GOT3 (cell line): ENCODE results near the gene DRAXIN.

Experiments
- DNase-seq: peaks from one replicate; lab custom pipeline; 2025; ENCODE audit warnings: mixed read lengths; lab: John Stamatoyannopoulos, UW

DRAXIN gene

DNA sequence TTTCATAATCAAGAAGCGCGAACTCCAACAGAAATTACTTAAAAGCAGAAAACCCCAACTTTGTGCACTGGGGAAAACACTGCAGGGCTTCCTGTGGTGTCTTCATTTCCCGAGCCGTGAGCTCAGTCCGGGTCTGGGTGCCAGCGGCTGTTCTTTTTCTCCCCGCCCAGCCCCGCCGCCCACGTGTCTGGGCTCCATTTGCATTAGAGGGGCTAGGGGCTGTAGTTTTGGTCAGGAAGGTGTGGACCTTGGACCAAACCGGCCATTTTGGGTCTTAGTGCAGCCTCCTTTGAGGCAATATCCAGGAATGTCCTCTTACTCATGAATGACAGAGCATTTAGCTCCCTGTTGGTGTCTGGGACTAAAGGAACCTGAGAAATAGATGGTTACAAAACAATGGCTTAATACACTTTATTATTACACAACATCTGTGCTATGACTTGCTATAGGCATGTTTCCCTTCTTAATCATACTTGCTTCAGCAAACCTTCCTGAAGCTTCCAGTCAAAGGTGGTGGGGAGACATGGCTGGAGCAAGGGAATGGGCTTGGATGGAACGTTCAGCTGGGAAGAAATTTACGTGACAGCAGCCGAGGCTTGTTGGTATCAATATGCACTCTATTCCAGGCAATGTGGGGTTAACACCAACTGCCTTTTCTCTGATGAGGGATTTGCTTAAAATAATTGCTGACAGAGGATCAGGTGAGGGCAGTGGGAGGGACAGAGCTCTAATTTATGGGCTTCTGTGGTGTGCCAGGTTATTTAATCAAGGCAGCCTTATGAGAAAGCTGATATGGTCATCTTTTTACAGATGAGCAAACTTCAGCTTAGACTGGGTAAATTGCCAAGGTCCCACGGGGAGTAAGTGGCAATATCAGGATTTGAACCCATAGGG lies 45.5 kb downstream of the DRAXIN start:
- DNase-seq = no peak

DNA sequence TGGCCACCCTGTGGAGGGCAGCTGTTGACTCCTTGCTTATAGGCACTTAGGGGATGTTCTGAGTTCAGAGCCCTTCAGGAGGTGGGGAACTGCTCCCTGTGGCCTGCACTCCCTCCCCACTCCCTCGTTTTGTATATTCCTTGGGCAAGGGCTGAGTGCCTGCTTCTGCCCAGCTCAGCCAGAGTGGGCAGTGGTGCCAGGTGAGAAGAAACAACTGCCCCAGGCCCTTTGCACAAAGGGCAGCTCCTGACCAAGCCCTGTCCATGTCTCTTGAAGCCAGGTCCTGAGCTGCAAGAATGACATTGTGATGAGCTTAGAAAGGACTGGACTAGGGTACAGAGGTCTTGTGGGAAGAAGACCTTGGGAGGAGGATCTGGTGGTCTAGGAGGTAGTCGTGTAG lies 46.6 kb downstream of the DRAXIN start:
- no peak for DNase-seq

DNA sequence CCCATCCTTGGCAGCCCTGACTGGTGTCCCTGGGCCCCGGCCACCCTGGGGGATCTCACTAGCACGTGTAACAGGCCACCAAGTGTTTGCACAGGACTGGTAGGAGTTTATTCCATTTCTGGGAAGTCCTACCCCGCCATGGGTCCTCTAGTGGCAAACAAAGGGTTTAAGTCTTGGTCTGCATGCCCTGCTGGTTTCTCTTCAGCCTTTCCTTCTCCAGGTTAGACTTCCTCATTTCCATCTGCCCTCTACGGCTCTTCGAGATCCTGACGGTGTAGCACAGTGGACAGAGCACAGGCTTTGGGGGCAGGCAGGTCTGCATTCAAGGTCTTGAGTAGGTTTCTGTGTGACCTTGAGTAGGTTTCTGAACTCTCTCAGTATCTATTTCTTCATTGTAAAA lies 47.3 kb downstream of the DRAXIN start:
- DNase-seq = no peak

DNA sequence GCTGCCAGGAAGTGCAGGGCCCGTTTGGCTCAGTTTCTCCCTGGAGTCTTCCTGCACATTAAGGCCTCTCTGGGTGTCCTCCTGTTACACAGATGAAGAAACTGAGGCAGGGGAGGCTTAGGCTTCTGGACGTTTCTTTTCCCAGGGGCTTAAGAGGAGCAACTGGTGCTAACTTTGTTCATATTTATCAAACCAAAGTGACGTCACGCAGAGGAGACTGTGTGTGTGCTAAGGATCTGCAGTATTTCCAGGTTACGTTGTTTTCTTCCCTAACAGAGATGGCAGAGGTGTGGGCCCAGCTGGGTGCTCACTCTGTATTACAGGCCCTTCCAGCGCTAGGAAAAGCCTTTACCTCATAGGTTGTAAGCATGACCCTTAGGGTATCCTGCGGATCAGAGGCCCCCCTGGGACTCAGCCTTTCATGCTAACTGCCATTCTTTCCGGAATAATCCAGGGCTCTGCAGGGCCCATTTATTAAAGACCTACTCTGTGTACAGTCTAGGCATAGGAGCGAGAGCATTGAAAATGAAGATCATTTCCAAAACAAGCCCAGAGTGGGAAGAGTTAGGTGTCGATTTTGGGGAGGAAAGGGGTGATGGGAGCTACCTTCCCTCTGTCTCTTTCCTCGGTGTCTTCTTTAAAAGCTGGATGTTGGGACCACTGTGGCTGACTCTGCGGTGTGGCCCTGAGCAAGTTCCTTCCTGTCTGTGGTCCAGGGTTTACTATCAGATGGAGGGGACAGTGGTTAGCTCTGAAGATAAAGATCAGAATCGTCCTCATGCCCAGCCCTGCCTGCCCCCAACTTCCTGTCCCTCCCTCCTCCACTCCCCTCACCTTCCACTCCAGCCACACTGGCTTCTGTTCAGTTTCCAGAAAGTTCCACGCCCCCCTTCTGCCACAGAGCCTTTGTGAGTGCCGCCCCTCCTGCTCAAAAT lies 49.0 kb downstream of the DRAXIN start:
- DNase-seq = no peak

DNA sequence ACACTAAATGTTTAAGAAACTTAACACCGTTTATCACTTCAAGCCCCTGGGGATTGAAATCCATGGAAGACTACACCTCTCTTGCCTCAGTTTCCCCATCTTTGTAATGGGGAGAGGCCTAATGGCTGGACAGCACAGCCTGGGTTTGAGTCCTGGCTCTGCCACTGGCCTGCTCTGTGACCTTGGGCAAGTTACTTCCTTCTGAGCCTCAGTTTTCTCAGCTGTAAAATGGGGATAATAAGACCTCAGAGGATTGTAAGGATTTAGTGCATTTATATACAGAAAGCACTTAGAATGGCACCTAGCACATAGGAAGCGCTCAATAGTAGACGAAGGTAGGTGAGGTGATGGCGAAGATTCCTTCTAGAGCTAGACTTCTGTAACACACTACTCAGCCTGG lies 50.0 kb downstream of the DRAXIN start:
- DNase-seq = no peak

DNA sequence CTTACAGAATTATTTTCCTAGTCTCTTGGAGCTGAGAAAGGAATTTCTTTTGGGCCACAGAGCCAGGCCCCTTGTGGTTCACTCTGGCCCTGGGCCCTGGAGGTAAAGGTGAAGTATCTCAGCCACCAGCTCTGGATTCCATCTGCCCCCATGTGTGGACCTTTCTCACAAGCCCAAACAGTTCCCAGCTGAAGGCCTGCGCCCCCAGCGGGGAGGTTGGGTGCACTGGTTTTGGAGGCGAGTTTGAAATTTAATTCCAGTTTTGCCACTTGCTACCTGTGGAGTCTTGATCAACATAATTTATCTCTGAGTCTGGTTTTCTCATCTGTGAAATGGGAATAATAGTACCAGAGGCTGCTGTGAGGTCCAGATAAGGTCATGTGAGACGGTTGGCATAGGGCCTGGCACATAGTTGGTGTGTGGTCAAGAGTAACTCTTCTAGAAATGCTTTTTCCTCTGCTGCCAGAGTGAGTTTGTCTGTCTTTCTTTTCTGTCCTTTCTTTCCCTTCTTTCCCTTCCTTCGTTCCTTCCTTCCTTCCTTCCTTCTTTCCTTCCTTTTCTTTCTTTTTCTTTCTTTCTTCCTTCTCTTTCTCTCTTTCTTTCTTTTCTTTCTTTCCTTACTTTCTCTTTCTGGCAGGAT lies 50.5 kb downstream of the DRAXIN start:
- DNase-seq = no peak

DNA sequence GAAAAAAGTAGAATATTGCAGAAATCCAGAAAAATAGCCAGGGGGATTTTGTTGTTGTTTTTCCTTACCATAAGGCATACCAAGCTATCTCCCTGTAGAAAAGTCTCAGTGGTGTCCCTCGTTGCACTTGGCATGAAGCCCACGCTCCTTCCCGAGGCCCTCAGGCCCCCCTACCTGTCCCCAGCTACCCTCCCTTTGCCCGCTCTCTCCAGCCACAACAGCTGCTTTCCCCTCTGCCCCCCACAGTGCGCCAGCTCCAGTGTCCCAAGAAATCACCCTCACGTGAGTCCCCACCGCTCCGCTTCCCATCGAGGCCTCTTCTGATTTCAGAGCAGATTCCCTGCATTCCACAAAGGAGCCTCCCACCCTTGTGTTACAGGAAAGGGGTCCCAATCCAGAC lies 52.8 kb downstream of the DRAXIN start:
- DNase-seq = no peak

DNA sequence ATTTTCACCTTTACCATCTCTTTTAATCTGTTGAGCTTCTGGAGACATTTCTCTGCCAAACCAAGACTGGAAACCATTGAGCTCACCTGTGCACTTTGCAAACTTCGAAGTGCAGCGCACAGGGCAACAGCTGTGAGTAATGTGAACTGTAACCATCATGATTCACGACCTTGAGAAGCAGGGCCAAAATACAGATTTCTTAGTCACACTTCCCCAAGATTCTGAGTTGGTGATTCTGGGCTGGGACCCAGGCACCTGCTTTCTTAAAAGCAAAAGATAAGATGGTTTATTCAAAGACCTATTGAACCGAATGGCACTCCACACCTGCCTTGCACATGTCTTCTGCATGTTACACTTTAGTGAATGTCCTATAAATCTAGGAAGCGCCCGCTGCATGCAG lies 54.6 kb downstream of the DRAXIN start:
- DNase-seq = no peak

DNA sequence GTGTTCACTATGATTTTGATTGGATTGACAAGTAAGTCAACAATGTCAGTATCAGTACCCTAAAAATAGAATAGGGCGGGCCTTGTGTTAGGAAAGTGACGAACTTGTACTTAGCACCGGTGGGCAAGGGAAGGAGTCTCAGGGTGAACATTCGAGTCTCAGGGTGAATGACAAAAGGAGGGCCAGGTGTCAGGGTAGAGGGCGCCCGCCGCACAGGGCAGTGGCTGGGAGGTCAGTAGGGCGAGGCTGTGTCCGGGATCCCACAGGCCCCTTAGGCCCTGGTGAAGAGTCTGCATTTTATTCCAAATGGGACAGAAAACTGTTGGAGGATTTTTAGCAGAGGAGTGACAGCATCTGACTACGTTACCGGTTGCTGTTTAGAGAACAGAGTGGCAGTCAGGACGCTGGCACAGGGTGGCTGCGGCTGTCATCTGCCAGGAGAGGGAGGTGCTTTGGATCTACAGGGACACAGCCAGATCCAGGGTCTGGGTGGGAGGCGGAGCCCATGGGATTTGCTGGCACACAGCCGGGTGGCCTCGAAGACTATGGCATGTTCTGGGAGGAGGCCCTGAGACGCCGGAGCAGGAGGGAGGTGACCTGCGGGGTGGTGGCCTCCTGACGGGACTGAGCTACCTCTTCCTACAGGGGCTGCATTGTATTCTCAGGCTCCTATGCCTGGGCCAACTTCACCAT lies 55.4 kb downstream of the DRAXIN start:
- no peak for DNase-seq

DNA sequence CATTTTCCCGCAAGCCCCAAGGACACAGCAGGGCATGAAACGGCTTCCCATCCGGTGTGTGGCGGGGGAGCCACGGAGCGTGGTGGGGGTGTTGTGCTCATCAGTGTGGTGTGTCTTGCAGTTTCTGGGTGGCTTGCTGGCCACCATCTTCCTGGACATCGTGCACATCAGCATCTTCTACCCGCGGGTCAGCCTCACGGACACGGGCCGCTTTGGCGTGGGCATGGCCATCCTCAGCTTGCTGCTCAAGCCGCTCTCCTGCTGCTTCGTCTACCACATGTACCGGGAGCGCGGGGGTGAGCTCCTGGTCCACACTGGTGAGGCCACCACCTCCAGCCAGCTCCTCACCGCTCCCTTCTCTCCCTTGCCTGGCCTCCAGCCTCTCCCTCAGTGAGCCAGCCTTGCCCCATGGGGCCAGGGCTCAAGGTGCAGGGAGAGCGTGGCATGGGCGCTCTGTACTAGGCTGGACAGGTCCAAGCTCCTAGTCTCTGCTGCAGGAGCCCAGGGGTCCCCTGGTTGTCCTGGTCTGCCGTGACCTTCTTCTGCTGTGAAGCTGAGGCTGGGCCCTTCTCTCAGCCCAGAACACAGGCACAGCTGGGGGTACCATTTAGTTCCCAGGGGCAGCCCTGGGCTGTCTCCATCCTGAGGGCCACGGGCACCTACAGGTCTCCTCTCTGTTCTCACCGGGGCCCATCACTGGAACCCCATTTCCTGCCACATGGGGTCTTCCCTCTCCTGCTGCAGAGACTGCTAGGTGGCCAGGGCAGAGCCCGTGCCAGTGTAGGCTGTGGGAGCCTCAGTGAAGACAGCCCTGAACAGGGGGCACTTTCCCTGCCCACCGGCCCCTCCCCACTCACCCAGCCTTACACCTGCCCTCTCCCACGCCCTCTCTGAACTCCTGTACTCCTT lies 57.0 kb downstream of the DRAXIN start:
- DNase-seq = no peak

DNA sequence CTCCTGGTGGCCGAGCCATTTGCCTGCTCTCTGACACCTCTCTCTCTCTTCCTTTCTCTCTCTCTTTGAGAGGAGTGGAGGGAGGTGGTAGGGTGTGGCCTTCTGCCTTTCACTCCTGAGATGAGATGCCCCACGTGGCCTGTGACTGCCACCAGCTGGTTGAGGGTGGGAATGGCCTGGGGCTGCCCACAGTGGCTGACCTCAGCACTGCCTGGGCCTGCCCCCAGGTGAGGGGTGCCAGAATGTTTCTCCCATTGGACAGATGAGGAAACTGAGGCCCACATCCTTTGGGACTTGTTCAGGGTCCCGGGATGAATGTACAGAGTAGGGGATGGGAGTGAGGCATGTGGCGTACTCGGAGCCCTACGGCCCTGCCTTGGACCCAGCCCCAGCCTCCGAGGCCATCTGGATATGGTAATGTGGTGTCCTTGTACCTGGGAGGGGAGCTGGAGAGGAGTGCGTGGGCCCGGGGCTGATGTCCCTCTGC lies 57.7 kb downstream of the DRAXIN start:
- DNase-seq = no peak

DNA sequence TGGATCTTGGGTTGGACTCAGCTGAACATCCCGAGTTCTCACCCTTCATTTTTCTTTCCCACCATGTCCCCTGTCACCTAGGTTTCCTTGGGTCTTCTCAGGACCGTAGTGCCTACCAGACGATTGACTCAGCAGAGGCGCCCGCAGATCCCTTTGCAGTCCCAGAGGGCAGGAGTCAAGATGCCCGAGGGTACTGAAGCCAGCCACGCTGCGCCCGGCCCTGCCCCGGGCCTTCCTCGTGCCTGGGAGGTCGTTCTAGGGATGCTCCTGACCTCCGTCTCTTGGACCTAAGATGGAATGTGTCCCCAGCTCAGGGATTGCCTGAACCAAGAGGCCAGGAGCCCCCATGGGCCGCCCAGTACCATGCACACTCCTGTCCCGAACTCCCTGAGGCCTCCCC lies 58.5 kb downstream of the DRAXIN start:
- no peak for DNase-seq

DNA sequence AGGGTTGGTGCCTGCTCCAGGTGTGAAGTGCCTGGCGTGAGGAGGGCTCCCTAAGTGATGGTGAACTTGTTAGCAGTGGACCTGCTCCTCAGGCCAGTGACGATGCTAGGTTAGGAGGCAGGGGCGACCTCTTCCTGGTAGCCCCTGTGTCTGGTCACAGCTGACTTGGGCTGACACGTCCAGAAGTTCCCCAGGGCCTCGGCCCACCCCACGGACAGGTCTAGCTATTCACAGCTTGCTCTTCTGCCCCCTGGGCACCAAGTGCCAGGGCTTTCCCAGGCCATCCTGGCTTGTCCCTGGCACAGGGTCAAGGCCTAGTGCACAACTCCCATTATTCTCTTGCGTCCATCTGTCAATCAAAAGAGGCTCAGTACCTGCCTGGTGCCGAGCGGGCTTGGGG lies 59.6 kb downstream of the DRAXIN start:
- DNase-seq = no peak

DNA sequence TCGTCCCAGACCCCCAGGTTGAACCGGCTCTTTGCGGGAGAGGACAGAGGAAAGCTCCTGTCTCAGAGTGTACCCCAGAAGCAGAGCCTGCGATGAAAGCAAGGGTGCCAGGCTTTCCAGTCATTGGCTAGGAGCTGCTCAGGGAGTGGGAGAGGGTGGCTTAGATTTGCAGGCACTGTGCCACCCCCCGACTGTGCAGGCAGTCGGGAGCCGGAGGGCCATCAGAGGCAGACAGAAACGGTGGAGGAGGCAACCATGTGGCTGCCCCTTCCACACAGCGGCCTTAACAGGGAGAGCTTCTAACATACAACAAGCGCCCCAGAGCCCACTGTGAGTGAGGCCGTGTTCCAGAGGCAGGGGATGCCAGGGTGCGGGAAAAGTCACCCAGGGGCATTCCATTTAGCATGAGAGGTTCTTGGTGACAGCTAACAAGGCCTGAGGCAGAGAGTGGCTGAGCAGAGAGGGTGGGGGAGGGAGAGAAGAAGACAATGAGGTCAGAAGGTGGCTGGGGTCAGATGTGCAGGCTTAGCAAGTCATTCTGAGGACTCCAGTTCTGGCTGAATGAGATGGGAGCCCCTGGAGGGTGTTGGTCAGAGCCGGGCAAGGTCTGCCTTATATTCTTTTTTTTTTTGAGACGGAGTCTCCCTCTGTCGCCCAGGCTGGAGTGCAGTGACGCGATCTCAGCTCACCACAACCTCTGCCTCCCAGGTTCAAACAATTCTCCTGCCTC lies 61.0 kb downstream of the DRAXIN start:
- DNase-seq = no peak

DNA sequence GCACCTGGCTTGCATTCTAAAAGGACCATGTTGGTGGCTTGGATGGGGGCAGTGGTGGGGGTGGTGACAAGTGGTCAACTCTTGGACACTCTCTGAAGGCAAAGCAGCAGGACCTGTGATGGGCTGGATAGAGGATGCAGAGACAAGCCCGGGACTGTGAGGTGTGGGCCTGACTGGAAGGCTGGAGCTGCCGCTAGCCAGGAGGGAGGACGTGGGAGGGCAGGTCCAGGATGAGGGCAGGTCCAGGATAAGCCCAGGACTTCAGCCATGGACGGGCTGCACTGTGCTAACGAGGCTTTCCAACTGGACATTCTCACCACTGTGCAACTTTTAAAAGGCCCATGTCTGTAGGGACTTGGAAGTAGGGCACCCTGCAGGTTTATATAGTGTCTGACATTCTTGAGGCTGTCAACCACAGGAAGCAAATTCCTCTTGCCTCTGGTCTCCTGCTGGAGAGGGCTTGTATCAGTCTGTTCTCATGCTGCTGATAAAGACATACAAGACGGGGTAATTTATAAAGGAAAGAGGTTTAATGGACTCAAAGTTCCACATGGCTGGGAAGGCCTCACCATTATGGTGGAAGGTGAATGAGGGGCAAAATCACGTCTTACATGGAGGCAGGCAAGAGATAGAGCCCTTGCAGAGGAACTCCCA lies 62.2 kb downstream of the DRAXIN start:
- DNase-seq = no peak

DNA sequence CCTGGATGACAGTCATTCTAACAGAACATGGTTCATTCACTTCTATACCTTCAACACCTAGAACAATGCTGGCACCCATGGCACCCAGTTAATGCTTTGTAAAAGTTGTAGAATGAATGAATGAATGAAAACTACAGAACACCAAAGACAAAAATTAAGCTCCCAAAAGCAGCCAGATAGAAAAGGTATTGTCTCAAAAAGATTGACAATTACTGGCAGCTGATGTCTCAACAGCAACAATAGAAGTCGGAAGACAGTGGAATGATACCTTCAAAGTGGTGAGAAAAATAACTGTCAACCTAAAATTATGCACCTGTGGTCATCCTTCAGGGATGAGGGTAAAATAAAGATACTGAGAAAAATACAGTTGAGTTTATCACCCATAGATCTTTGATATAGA lies 65.5 kb downstream of the DRAXIN start:
- no peak for DNase-seq

DNA sequence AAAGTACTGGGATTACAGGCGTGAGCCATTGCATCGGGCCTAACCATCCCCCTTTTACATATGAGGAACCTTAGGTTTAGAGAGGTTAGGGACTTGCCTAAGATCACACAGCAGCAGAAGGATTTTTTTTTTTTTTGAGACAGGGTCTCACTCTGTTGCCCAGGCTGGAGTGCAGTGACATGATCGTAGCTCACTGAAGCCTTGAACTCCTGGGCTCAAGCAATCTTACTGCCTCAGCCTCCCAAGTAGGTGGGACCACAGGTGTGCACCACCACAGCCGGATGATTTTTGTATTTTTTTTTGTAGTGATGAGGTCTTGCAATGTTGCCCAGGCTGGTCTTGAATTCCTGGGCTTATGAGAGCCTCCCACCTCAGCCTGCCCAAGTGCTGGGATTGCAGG lies 68.3 kb downstream of the DRAXIN start:
- no peak for DNase-seq

DNA sequence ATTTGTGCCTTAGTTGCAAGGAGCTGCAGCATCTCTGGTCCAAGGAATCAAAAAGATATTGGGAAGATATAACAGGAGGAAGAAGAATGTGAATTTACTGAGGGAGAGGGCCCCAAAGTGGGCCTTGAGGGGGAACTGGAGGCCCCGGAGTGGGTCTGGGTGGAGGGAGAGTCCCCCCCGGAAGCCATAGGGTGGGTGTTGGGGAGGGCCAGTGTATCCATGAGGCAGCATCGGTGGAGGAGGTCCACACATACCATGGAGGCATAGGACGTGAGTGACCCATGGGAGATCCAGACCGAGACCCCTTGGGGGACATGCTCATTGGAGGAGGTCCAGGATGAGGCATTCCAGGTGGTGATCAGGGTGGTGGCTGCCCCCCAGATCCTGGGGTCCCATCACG lies 69.8 kb downstream of the DRAXIN start:
- DNase-seq = no peak

DNA sequence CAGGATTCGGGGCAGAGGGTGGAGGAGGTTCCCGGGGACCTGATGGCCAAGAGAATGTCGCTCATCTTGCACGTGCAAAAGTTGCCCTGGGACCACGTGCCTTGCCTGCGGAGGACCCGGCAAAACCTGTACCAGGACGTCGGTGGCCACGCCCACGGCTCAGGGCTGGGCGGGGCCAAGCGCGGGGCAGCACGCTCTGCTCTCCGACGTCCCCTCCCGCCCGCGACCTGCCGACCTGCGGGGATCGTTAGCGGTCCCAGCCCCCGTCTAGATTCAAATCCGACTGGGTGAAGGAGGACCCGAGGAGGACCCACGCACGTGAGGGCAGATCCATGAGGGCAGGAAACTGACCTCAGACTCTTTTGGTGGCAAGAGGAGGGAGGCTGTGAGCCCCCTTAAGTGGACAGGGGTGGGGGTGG lies 70.5 kb downstream of the DRAXIN start, which contains the start of gene C1orf167:
C1orf167 (plus strand) TSS at position 206 of the 419 bp plus-strand sequence. CDS start 2,208 bp downstream, outside the sequence.
- DNase-seq = no peak
